Gastrocnemius medialis (tissue), 4 donors: Measurements from ENCODE around the gene PCSK6. TPM values are rescaled to one million over a fixed set of nuclear protein-coding genes. Genes with fewer than 3 reads are reported as not detected.

Experiments
- ATAC-seq, 2 donors: fragments of 150-250 bp; one replicate each; pipeline ENCODE4 v1.9.1; 2016
- DNase-seq, 2 donors: peaks; one replicate each; pipeline ENCODE4 v3.0.0-alpha.2; 2019
- H3K27ac ChIP-seq, 4 donors: fragments of 200-600 bp; sonication (generic); 1 replicate in 1 of 4; 2 replicates in 3 of 4; pipeline ENCODE4 v1.5.1; 2016 to 2018; ENCODE audit warnings: mild to moderate bottlenecking in 2 of 4, moderate library complexity in 1 of 4
- H3K27me3 ChIP-seq, 3 donors: fragments of 200-600 bp; sonication (generic) in 2 of 3; 1 replicate in 1 of 3; 2 replicates in 2 of 3; pipeline versions ENCODE4 v1.5.1 to v1.6.0; 2016 to 2019; ENCODE audit warnings: mild to moderate bottlenecking in 1 of 3, moderate library complexity in 1 of 3
- H3K36me3 ChIP-seq, 2 donors: fragments of 200-600 bp; sonication (generic) in 1 of 2; one replicate each; pipeline ENCODE4 v1.5.1; 2017 to 2018
- H3K4me1 ChIP-seq, 2 donors: fragments of 200-600 bp; sonication (generic) in 1 of 2; one replicate each; pipeline ENCODE4 v1.5.1; 2016 to 2017; ENCODE audit warnings: mild to moderate bottlenecking in 2 of 2
- H3K4me3 ChIP-seq, 4 donors: fragments of 200-600 bp; sonication (generic) in 3 of 4; 1 replicate in 1 of 4; 2 replicates in 3 of 4; pipeline ENCODE4 v1.5.1; 2016 to 2019; ENCODE audit warnings: mild to moderate bottlenecking in 2 of 4
- H3K9me3 ChIP-seq, 3 donors: fragments of 200-600 bp; sonication (generic) in 2 of 3; 1 replicate in 1 of 3; 2 replicates in 2 of 3; pipeline ENCODE4 v1.5.1; 2016 to 2019
- CTCF ChIP-seq, 5 experiments: fragments of 450-650 bp in 3 of 5; fragments of 200-600 bp in 2 of 5; sonication (generic) in 2 of 5; IDR thresholded peaks in 4 of 5; conservative IDR thresholded peaks in 1 of 5; 1 replicate in 4 of 5; 2 replicates in 1 of 5; pipeline ENCODE4 v1.5.1; 2016 to 2019; ENCODE audit warnings: antibody characterized with exemption in 5 of 5, mild to moderate bottlenecking in 3 of 5, moderate library complexity in 3 of 5
- POLR2A ChIP-seq, 2 donors: fragments of 450-650 bp; IDR thresholded peaks; one replicate each; pipeline ENCODE4 v1.6.1; 2017; ENCODE audit warnings: antibody characterized with exemption in 2 of 2, mild to moderate bottlenecking in 2 of 2, moderate library complexity in 2 of 2
- in situ Hi-C, 4 donors: fragments of 200-750 bp; cut with MboI; loops; one replicate each; pipeline versions ENCODE4 v1.15.0 to v1.8.0; 2017; ENCODE audit warnings: low sequenced_read_pairs in 4 of 4
- intact Hi-C: fragments of 100-400 bp; cut with DNase I; formaldehyde crosslinking; loops from one replicate; pipeline ENCODE4 v1.15.1; 2023; ENCODE audit warnings: low total_unique reads
- total RNA-seq, 4 donors: library from RNA; depleted of rRNA; stranded (reverse); fragments of >200 nt; gene quantifications; one replicate each; pipeline versions ENCODE4 v1.1.0 to v1.2.3, GENCODE V29; 2016

PCSK6 gene
- total RNA-seq, 4 donors from 2014 or later: 12.8 to 46.0 (median 23.6) TPM

GRCh38 chr15:101320501-101321052 lies 168.9 kb downstream of the PCSK6 start:
- in situ Hi-C loops (no loop called here), intact Hi-C loops (no loop called here)
- no peaks in the 10 kb centered on the region for H3K9me3 ChIP-seq
- DNase-seq: no peak
- no peaks in the 10 kb centered on the region for H3K4me1 ChIP-seq
- no peak overlapping the region for H3K27ac ChIP-seq
- H3K27me3 ChIP-seq: no peaks in the 10 kb centered on the region
- TF ChIP-seq CTCF (IDR thresholded peaks at IDR 0.05 in 4 of 5, conservative IDR thresholded peaks at IDR 0.05 in 1 of 5): no peak
- TF ChIP-seq POLR2A (IDR thresholded peaks at IDR 0.05): no peak
- H3K4me3 ChIP-seq: no peak overlapping the region
- H3K36me3 ChIP-seq: peaks cover 0 to 40% of the 10 kb centered on the region in 2 donors
- ATAC-seq: no peak

GRCh38 chr15:101318839-101319238 lies 170.7 kb downstream of the PCSK6 start:
- H3K27ac ChIP-seq: no peak overlapping the region

GRCh38 chr15:101318147-101318819 lies 171.2 kb downstream of the PCSK6 start:
- Histone ChIP-seq H3K4me1 (no peaks in the 10 kb centered on the region), H3K9me3 (no peaks in the 10 kb centered on the region), H3K27ac (no peak overlapping the region), H3K27me3 (no peaks in the 10 kb centered on the region), H3K36me3 (peaks cover 0 to 37% of the 10 kb centered on the region in 2 donors), H3K4me3 (no peak overlapping the region)
- no peak for DNase-seq
- no peak for TF ChIP-seq POLR2A (IDR thresholded peaks at IDR 0.05)
- no peak for TF ChIP-seq CTCF (IDR thresholded peaks at IDR 0.05 in 4 of 5, conservative IDR thresholded peaks at IDR 0.05 in 1 of 5)
- intact Hi-C loops: no loop called here
- ATAC-seq: no peak
- in situ Hi-C loops: no loop called here

More at GRCh38 chr15:101318839-101319238, 170.7 kb downstream of the PCSK6 start:
- no peak for TF ChIP-seq CTCF (IDR thresholded peaks at IDR 0.05 in 4 of 5, conservative IDR thresholded peaks at IDR 0.05 in 1 of 5)
- TF ChIP-seq POLR2A (IDR thresholded peaks at IDR 0.05): no peak
- H3K4me1 ChIP-seq: no peaks in the 10 kb centered on the region
- in situ Hi-C loops (no loop called here), intact Hi-C loops (no loop called here)
- H3K9me3 ChIP-seq: no peaks in the 10 kb centered on the region
- DNase-seq: no peak
- H3K4me3 ChIP-seq: no peak overlapping the region
- peaks cover 0 to 33% of the 10 kb centered on the region in 2 donors for H3K36me3 ChIP-seq
- H3K27me3 ChIP-seq: no peaks in the 10 kb centered on the region
- no peak for ATAC-seq

- in situ Hi-C loops (no loop called here), intact Hi-C loops (no loop called here)
- Histone ChIP-seq H3K4me1 (no peaks in the 10 kb centered on the region), H3K9me3 (no peaks in the 10 kb centered on the region), H3K27me3 (no peaks in the 10 kb centered on the region), H3K4me3 (no peak overlapping the region), H3K27ac (no peak overlapping the region), H3K36me3 (peaks cover 0 to 33% of the 10 kb centered on the region in 2 donors)
- TF ChIP-seq POLR2A (IDR thresholded peaks at IDR 0.05) (no peak), CTCF (IDR thresholded peaks at IDR 0.05 in 4 of 5, conservative IDR thresholded peaks at IDR 0.05 in 1 of 5) (no peak)
- ATAC-seq (no peak), DNase-seq (no peak)
Measured at GRCh38 chr15:101317336-101317872, 172.1 kb downstream of the PCSK6 start.
